ENCODE data around the gene INPP4A.

The INPP4A gene

GRCh38 chr2:98463551-98463971 lies 18.9 kb downstream of the INPP4A start:
- TF ChIP-seq, protein P1, sequence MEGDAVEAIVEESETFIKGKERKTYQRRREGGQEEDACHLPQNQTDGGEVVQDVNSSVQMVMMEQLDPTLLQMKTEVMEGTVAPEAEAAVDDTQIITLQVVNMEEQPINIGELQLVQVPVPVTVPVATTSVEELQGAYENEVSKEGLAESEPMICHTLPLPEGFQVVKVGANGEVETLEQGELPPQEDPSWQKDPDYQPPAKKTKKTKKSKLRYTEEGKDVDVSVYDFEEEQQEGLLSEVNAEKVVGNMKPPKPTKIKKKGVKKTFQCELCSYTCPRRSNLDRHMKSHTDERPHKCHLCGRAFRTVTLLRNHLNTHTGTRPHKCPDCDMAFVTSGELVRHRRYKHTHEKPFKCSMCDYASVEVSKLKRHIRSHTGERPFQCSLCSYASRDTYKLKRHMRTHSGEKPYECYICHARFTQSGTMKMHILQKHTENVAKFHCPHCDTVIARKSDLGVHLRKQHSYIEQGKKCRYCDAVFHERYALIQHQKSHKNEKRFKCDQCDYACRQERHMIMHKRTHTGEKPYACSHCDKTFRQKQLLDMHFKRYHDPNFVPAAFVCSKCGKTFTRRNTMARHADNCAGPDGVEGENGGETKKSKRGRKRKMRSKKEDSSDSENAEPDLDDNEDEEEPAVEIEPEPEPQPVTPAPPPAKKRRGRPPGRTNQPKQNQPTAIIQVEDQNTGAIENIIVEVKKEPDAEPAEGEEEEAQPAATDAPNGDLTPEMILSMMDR (IDR thresholded peaks at IDR 0.05; ENCODE audit: low read depth, low read length), result no peak
- no peak for DNase-seq (ENCODE audit: extremely low read depth, low read depth)

GRCh38 chr2:98463988-98464771 lies 19.5 kb downstream of the INPP4A start:
- TF ChIP-seq, protein P1 (IDR thresholded peaks at IDR 0.05; ENCODE audit: low read depth, low read length), result no peak
- no peak for DNase-seq (ENCODE audit: extremely low read depth, low read depth)

DNA sequence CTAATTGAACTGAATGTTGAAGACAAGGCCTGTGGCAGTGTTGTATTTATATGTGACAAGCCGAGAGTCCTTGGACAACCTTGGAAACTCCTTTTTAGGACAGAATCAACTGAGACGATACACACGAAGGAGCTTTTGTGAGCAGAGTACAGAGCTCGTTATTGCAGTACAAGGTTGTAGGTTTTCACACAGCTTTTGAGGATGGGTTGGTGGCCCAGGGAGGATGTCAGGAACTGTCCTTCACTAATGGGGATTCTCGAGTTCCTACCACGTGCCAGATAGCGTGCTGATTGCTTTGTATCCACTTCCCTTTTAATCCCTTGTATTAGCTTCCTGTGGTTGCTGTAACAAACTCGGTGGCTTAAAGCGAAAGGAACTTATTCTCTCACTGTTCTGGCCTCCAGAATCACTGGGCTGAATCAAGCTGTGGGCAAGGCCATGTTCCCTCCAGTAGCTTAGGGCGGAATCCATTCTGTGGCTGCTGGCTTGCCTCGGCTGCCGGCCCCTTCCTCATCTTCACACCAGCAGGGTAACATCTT lies 20.2 kb downstream of the INPP4A start:
- TF ChIP-seq, protein P1 (IDR thresholded peaks at IDR 0.05; ENCODE audit: low read depth, low read length), result no peak
- no peak for DNase-seq (ENCODE audit: extremely low read depth, low read depth)

DNA sequence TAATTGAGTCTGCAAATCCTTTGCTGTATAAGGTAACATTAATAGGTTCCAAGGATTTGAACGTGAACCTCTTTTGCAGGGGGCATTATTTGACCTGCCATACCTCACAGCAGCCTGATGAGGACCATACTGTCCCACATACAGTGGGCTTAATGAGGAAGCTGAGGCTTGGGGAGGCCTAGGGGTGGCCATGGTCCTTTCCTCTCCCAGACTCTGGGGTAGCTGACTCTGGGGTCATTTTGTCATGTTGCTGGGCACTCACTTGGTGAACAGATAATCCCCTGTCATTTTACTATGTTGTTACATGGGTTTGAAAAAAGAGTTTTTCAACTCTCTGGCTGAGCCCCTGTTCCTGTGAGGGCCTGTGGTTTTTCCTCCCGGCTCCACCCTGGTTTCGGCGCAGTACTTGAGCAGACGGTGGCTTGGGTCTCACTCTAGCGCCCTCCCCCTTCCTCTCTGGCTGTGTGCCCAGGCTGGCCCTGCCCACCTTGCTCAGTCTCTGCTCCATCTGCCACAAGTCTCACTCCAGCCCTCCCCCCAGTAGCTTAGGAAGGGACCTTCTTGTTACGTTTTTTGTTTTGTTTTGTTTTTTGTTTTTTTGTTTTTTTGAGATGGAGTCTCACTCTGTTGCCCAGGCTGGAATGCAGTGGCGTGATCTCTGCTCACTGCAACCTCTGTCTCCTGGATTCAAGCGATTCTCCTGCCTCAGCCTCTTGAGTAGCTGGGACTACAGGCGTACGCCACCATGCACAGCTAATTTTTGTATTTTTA lies 21.0 kb downstream of the INPP4A start:
- no peak for DNase-seq (ENCODE audit: extremely low read depth, low read depth)
- TF ChIP-seq, protein P1 (IDR thresholded peaks at IDR 0.05; ENCODE audit: low read depth, low read length), result no peak

DNA sequence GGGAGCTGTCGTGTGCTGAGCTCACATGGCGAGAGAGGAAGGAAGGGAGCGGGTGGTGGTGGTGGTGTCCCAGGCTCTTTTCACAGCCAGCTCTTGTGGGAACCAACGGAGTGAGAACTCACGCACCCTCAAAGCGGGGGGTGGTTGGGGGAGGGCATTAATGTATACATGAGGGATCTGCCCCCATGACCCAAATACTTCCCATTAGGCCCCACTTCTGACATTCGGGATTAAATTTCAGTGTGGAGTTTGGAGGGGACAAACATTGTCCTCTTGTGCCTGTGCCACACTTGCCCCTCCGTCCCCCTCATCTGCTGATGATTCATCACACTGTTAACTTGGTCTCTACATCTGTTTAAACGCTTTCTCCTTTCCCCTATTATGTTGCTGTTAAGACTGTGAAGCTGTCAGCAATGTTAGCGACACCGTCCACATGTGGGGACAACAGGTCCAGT lies 22.5 kb downstream of the INPP4A start:
- TF ChIP-seq, protein P1 (IDR thresholded peaks at IDR 0.05; ENCODE audit: low read depth, low read length), result no peak
- DNase-seq (ENCODE audit: extremely low read depth, low read depth), result no peak

DNA sequence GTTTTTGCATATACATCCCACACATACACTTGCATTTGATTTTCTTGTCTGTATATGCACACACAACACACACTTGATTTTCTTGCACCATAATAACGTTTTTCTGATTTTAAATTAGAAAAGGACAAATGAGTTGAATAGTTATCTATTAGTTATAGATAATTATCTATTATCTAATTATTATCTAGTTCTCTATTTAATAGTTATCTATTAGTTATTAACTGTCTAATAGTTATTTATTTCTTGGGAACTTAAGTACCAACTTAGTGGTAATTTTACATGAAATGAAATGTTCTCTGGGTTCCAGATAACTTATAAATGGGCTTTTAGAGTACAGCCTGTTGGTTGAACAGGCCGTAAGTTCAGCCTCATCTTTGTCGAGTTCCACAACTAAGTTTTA lies 23.0 kb downstream of the INPP4A start:
- no peak for DNase-seq (ENCODE audit: extremely low read depth, low read depth)
- TF ChIP-seq, protein P1 (IDR thresholded peaks at IDR 0.05; ENCODE audit: low read depth, low read length), result no peak

Data from AG09319 (cell line).